ENCODE results near the gene ZGRF1. TPM values are rescaled to one million over a fixed set of nuclear protein-coding genes. Genes with fewer than 3 reads are reported as not detected.
"Not testable (repeated sequence)": the region's sequence is repeated elsewhere in the genome, so short reads cannot be mapped to it uniquely, and the experiment has no call there.

ZGRF1 gene
- total RNA-seq, 4 donors from 2014 or later: 1.5 to 10.0 (median 3.7) TPM

- intact Hi-C loops (cut with DNase I): no loop called here
- Histone ChIP-seq H3K9me3 (no peaks in the 10 kb centered on the region), H3K27ac (replicated peaks in 1 of 4) (no peak overlapping the region), H3K4me3 (no peak overlapping the region), H3K36me3 (peaks cover 0 to 22% (median 0%) of the 10 kb centered on the region in 4 donors), H3K4me1 (peaks cover 0 to 29% (median 26%) of the 10 kb centered on the region in 4 donors), H3K27me3 (no peaks in the 10 kb centered on the region)
- no peak for TF ChIP-seq POLR2A (IDR thresholded peaks at IDR 0.05; ENCODE audit: low read depth)
- no peak for TF ChIP-seq POLR2AphosphoS5 (IDR thresholded peaks at IDR 0.05)
- no peak for TF ChIP-seq CTCF (IDR thresholded peaks at IDR 0.05)
- TF ChIP-seq EP300 (IDR thresholded peaks at IDR 0.05): no peak
- WGBS: 94% methylated on average over 2 of the region's 2 CpGs
- DNase-seq (ENCODE audit: extremely low spot score): no peak
These were observed 19.7 kb downstream of the ZGRF1 start for GRCh38 chr4:112616984-112617383.

DNA sequence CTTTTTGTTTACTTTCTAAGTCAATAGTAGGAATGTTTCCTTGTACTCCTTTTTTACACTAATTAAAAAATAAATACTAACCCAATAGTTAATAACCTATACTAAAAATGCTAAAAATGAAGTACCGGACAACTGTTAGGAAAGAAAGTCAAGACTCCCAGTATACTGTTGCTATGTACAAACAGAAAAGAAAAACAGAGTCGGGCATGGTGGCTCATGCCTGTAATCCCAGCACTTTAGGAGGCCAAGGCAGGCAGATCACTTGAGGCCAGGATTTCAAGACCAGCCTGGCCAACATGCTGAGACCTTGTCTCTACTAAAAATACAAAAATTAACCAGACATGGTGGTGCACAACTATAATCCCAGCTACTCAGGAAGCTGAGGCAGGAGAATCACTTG, 23.9 kb downstream of the ZGRF1 start:
- H3K36me3 ChIP-seq; H3K27me3 ChIP-seq; DNase-seq (ENCODE audit: extremely low spot score); H3K9me3 ChIP-seq; H3K4me3 ChIP-seq; intact Hi-C loops (cut with DNase I): not testable (repeated sequence)
- Histone ChIP-seq H3K4me1 (peaks cover 0 to 11% (median 9%) of the 10 kb centered on the region in 4 donors), H3K27ac (replicated peaks in 1 of 4) (peak overlapping the region in 1 of 4 donors; percentile 42)
- WGBS: 52% methylated on average over 2 of the region's 2 CpGs

- Histone ChIP-seq H3K4me1 (no peaks in the 10 kb centered on the region), H3K27ac (replicated peaks in 1 of 4) (no peak overlapping the region), H3K4me3 (no peak overlapping the region), H3K9me3 (no peaks in the 10 kb centered on the region), H3K36me3 (peaks cover 4 to 12% (median 11%) of the 10 kb centered on the region in 4 donors), H3K27me3 (no peaks in the 10 kb centered on the region)
- intact Hi-C loops (cut with DNase I): loop anchor here (5.0 kb wide), 1 partner anchor 277 kb away; no protein-coding TSS in a partner anchor
- no peak for DNase-seq (ENCODE audit: extremely low spot score)
- TF ChIP-seq POLR2A (IDR thresholded peaks at IDR 0.05; ENCODE audit: low read depth): no peak
- peak; percentile 46 to 64 (median 53) for TF ChIP-seq CTCF (IDR thresholded peaks at IDR 0.05)
These were observed 32.1 kb downstream of the ZGRF1 start for GRCh38 chr4:112604589-112604988.

- 90% methylated on average over 1 of the region's 1 CpG for WGBS
These were observed 41.7 kb downstream of the ZGRF1 start for GRCh38 chr4:112594993-112595392.

GRCh38 chr4:112593438-112594133, 43.1 kb downstream of the ZGRF1 start:
- Histone ChIP-seq H3K4me3 (no peak overlapping the region), H3K9me3 (no peaks in the 10 kb centered on the region), H3K27ac (replicated peaks in 1 of 4) (no peak overlapping the region), H3K36me3 (peaks cover 0 to 4% (median 0%) of the 10 kb centered on the region in 4 donors), H3K4me1 (no peaks in the 10 kb centered on the region), H3K27me3 (no peaks in the 10 kb centered on the region)
- intact Hi-C loops (cut with DNase I): no loop called here
- 98% methylated on average over 5 of the region's 5 CpGs for WGBS
- no peak for DNase-seq (ENCODE audit: extremely low spot score)
- TF ChIP-seq POLR2A (IDR thresholded peaks at IDR 0.05; ENCODE audit: low read depth) (no peak), CTCF (IDR thresholded peaks at IDR 0.05) (no peak), POLR2AphosphoS5 (IDR thresholded peaks at IDR 0.05) (no peak), EP300 (IDR thresholded peaks at IDR 0.05) (no peak)

More at GRCh38 chr4:112594993-112595392, 41.7 kb downstream of the ZGRF1 start:
- no peaks in the 10 kb centered on the region for H3K36me3 ChIP-seq
- H3K4me1 ChIP-seq: no peaks in the 10 kb centered on the region
- no peak for DNase-seq (ENCODE audit: extremely low spot score)
- H3K27me3 ChIP-seq: no peaks in the 10 kb centered on the region
- H3K4me3 ChIP-seq: no peak overlapping the region
- no peaks in the 10 kb centered on the region for H3K9me3 ChIP-seq
- TF ChIP-seq POLR2A (IDR thresholded peaks at IDR 0.05; ENCODE audit: low read depth): no peak
- TF ChIP-seq POLR2AphosphoS5 (IDR thresholded peaks at IDR 0.05): no peak
- no peak for TF ChIP-seq EP300 (IDR thresholded peaks at IDR 0.05)
- TF ChIP-seq CTCF (IDR thresholded peaks at IDR 0.05): no peak
- intact Hi-C loops (cut with DNase I): no loop called here
- no peak overlapping the region for H3K27ac ChIP-seq (replicated peaks in 1 of 4)
